GM12873 (cell line): ENCODE measurements around the gene CDCP1.

Source experiments
- TF ChIP-seq, protein P1 (sequence below): IDR thresholded peaks from 2 replicates; pipeline ENCODE4 v1.5.1; 2012; ENCODE audit warnings: low read depth, mild to moderate bottlenecking, moderate library complexity, low read length, control low read depth; ENCODE audit not compliant: insufficient read depth; ENCODE audit errors: missing control alignments

The CDCP1 gene, protein sequence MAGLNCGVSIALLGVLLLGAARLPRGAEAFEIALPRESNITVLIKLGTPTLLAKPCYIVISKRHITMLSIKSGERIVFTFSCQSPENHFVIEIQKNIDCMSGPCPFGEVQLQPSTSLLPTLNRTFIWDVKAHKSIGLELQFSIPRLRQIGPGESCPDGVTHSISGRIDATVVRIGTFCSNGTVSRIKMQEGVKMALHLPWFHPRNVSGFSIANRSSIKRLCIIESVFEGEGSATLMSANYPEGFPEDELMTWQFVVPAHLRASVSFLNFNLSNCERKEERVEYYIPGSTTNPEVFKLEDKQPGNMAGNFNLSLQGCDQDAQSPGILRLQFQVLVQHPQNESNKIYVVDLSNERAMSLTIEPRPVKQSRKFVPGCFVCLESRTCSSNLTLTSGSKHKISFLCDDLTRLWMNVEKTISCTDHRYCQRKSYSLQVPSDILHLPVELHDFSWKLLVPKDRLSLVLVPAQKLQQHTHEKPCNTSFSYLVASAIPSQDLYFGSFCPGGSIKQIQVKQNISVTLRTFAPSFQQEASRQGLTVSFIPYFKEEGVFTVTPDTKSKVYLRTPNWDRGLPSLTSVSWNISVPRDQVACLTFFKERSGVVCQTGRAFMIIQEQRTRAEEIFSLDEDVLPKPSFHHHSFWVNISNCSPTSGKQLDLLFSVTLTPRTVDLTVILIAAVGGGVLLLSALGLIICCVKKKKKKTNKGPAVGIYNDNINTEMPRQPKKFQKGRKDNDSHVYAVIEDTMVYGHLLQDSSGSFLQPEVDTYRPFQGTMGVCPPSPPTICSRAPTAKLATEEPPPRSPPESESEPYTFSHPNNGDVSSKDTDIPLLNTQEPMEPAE

DNA sequence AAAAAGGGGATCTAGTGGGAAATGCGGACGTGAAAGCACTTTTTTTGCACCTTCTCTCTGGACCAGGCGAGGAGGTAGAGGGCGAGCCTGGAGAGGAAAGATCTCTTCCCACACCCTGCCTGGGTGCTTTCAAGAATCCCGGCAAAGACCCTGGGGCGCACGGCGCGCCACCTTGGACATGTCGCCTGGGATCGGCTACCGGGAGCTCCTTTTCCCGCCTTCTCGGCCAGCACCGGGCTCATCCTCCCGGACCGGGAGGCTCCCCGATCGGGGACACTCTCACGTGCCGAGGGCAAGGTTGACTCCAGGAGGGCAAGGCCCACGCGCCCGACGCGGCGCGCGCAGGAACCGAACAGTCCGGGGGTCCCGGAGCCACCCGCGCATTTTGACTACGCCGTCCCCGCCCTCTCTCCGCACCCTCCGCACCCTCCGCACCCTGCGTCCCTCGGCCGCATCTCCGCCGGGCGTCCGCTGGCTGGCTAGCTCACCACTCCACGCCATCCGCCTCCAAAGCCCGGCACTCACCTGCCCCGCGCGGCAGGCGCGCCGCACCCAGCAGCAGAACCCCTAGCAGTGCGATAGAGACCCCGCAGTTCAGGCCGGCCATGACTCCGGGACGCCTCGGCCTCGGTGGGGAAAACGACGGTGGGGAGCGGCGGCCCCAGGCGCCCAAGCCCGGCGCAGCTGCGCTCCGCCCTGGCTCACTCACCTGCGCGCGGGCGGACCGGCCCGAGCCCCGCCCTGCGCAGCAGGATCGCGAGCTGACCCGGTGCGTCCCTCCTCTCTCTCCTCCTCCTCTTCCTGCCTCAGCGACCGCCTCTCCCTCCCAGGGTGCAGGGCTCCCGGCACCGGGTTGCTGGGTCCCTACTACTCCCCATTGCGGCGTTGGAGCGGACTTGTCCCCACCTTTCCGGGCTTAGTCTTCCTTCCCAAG, at the start of gene CDCP1:
CDCP1 (minus strand) TSS at position 698 of the 934 bp plus-strand sequence; CDS start at position 607, 91 bp downstream.
- TF ChIP-seq, protein P1, sequence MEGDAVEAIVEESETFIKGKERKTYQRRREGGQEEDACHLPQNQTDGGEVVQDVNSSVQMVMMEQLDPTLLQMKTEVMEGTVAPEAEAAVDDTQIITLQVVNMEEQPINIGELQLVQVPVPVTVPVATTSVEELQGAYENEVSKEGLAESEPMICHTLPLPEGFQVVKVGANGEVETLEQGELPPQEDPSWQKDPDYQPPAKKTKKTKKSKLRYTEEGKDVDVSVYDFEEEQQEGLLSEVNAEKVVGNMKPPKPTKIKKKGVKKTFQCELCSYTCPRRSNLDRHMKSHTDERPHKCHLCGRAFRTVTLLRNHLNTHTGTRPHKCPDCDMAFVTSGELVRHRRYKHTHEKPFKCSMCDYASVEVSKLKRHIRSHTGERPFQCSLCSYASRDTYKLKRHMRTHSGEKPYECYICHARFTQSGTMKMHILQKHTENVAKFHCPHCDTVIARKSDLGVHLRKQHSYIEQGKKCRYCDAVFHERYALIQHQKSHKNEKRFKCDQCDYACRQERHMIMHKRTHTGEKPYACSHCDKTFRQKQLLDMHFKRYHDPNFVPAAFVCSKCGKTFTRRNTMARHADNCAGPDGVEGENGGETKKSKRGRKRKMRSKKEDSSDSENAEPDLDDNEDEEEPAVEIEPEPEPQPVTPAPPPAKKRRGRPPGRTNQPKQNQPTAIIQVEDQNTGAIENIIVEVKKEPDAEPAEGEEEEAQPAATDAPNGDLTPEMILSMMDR = no peak

DNA sequence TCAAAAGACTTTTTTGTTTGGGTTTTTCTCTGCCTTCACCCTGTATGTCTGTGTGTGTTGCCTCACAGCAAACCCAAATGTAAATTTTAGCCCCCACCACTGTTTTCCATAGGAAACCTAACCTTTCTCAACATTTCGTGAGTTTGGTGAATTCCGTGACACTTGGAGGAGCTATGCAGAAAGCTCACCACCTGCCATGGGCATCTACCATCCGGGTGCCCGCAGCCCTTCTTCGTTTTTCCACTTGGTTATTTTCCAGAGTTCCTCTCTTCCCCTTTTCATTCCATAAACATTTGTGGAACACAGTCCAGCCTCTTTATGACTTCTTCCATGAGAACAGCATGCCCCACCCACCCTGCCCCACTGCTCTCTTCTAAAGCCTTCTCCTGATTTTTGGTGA, 48.6 kb upstream of the CDCP1 start:
- TF ChIP-seq, protein P1 = no peak

DNA sequence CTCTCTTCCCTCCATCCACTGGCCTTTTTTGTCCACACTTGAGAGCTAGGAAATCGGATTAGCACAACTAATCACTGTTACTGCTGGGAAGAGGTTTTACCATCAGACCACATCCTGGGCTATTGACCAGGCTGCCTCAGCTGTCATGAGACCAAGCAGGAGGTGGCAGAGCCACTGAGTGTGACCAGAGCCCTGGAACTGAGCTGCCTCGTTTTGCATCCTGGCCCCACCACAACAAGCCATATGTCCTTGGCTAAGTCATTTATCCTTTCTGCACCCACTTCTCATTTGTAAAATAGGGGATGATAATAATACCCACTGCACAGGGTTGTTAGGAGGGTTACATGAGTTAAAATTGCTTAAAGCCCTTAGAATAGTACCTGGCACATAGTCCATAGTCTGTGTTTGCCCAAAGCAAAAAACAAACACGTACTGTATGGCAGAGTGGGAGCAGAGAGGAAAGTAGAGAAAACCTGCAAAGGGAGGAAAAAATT, 45.8 kb upstream of the CDCP1 start:
- TF ChIP-seq, protein P1 = no peak

DNA sequence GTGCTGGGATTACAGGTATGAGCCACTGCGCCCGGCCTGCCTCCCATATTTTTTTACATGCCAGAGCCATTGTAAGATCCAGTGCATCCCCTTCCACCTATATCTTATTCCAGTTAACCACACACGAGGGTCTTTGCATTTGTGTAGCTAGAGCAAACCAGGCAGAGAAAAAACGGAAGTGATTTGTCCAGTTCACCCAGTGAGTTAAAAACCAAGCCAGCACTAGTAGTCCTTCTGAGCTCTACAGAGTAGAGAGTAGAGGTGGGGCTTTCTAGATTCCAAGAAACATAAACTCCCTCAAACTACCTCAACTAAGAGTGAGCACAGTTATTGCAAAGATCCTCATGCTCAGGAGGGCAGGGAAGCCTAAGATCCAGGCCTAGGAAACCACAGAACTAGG, 45.2 kb upstream of the CDCP1 start:
- TF ChIP-seq, protein P1 = no peak

DNA sequence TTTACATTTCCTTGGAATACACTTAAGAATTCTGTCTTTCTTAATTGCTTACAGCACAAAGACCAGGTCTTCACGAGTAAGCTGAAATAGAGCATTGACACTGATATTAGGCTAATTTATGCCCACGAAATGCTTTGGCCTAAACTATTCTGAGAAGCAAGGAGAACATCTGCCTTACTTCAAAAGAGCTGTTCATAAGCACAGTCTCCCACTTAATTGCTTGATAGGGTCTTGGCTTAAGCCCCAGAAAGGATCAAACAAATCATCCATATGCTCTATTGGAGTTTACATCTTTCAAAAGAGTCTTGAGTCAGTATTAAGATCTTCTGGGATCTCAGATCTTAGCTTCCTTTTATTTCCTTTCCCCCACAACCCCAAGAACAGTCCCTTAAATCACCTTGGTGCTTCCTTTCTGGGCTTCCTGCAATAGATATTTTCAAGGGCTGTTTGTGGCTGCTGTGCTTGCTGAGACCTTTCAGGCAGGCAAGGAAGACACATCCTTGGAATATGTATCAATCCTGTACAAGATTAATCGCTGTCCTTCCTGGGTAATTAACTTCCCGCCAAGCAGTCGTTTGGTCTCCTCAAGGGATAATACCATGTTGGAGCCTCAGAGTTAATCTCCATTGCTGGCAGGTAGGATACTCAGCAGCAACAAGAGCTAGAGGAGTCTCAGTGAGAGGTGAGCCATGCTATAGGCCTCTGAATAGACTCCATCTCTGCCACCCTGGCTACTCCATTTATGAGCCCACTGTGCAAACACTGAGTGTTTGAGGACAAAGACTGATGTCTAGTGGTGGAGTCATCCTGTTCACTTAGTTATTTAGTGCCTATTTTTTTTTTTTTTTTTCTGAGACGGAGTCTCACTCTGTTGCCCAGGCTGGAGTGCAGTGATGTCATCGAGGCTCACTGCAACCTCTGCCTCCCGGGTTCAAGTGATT, 42.8 kb upstream of the CDCP1 start:
- TF ChIP-seq, protein P1 = no peak

DNA sequence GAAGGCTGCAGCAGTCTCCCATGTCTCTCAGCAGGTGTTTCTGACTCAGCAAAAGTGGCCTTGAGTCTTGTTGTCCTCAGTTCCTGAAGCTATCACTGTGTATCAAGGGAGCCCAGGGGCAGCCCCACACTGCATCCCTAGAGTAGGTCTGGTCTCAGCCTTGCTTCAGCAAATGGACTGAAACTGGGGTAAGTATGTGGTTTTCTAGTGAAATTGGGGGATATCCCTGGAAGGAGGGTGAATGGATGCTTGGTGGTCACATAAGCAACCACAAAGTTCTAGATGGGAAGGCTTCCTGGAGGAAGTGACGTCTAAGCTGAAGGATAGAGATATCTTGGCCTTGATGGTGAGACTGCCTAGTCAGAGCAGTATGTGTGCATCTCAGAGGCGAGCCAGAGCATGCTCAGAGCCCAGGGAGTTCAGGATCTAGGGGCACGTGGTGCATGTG, 41.5 kb upstream of the CDCP1 start:
- TF ChIP-seq, protein P1 = no peak
